CD4-positive, alpha-beta T cell (primary cell): Measurements from ENCODE around the gene ASRGL1. TPM values are rescaled to one million over a fixed set of nuclear protein-coding genes. Genes with fewer than 3 reads are reported as not detected.
A peak's percentile ranks its signal among the peaks of the same experiment; 100 is the strongest.
"Not testable (repeated sequence)": the region's sequence is repeated elsewhere in the genome, so short reads cannot be mapped to it uniquely, and the experiment has no call there.

Experiments
- ATAC-seq: fragments of 200-7000 bp; cut with Tn5 transposase; one replicate; pipeline ENCODE4 v1.10.0; 2022; ENCODE audit warnings: mild to moderate bottlenecking; ENCODE audit not compliant: poor library complexity
- CTCF ChIA-PET: fragments of 350-600 bp; sonication (Branson Sonifier 250); formaldehyde crosslinking; loops from one replicate; lab custom pipeline; 2021; ENCODE audit warnings: antibody characterized with exemption, inconsistent platforms; lab: Charles Lee
- POLR2A ChIA-PET: fragments of 350-600 bp; sonication (Branson Sonifier 250); formaldehyde crosslinking; loops from one replicate; lab custom pipeline; 2021; ENCODE audit warnings: antibody characterized with exemption, inconsistent platforms; lab: Charles Lee
- DNase-seq, 14 experiments: peaks; one replicate each; pipeline ENCODE4 v3.0.0-alpha.2; 2013 to 2020; ENCODE audit warnings: mixed read lengths in 2 of 14
- H3K27ac ChIP-seq, 2 donors: one replicate each; pipeline versions ENCODE4 v1.5.1 to v1.7.0; 2013; ENCODE audit warnings: low read length in 2 of 2, low read depth in 1 of 2, mild to moderate bottlenecking in 1 of 2
- H3K27me3 ChIP-seq, 2 experiments: 1 replicate in 1 of 2; 2 replicates in 1 of 2; pipeline versions ENCODE4 v1.6.1 to v1.7.0; 2013; ENCODE audit warnings: low read length in 2 of 2, control low read depth in 1 of 2, mild to moderate bottlenecking in 1 of 2, moderate library complexity in 1 of 2; ENCODE audit not compliant: insufficient read depth in 2 of 2, control insufficient read depth in 1 of 2
- H3K36me3 ChIP-seq: one replicate; pipeline ENCODE4 v1.6.1; 2013; ENCODE audit warnings: low read length, control low read depth; ENCODE audit not compliant: insufficient read depth
- H3K4me1 ChIP-seq: one replicate; pipeline ENCODE4 v1.6.1; 2013; ENCODE audit warnings: low read length, control low read depth; ENCODE audit not compliant: insufficient read depth
- H3K4me3 ChIP-seq: one replicate; pipeline ENCODE4 v1.5.1; 2013; ENCODE audit warnings: mild to moderate bottlenecking, low read length, moderate library complexity
- H3K9me3 ChIP-seq, 2 experiments: 1 replicate in 1 of 2; 2 replicates in 1 of 2; pipeline versions ENCODE4 v1.6.1 to v1.7.0; 2013; ENCODE audit warnings: low read length in 2 of 2, mild to moderate bottlenecking in 2 of 2, control low read depth in 1 of 2, moderate library complexity in 1 of 2; ENCODE audit not compliant: control insufficient read depth in 1 of 2, insufficient read depth in 1 of 2
- H3K27ac Mint-ChIP-seq: one replicate; pipeline ENCODE4 v1.8.0; 2020; ENCODE audit warnings: mixed read lengths
- H3K27me3 Mint-ChIP-seq: one replicate; pipeline ENCODE4 v1.8.0; 2021; ENCODE audit warnings: mixed read lengths
- H3K36me3 Mint-ChIP-seq: one replicate; pipeline ENCODE4 v1.8.0; 2021; ENCODE audit warnings: low read depth, mixed read lengths
- H3K4me1 Mint-ChIP-seq: one replicate; pipeline ENCODE4 v1.8.0; 2021; ENCODE audit warnings: low read depth, mixed read lengths
- H3K4me3 Mint-ChIP-seq: one replicate; pipeline ENCODE4 v1.8.0; 2020; ENCODE audit warnings: mild to moderate bottlenecking, mixed read lengths
- H3K9me3 Mint-ChIP-seq: one replicate; pipeline ENCODE4 v1.8.0; 2020; ENCODE audit warnings: mixed read lengths
- CTCF ChIP-seq: fragments of 200-600 bp; IDR thresholded peaks from one replicate; pipeline ENCODE4 v1.8.0; 2022; ENCODE audit warnings: antibody characterized with exemption, mild to moderate bottlenecking
- intact Hi-C, 2 experiments: fragments of 100-400 bp; cut with DNase I in 1 of 2; cut with micrococcal nuclease in 1 of 2; formaldehyde crosslinking; loops; one replicate each; pipeline versions ENCODE4 v1.15.1 to v1.9.0; 2023 to 2025; cut with DNase I, micrococcal nuclease
- total RNA-seq, 174 experiments: library from RNA in 2 of 174; stranded (reverse) in 2 of 174; gene quantifications; one replicate each; pipeline ENCODE4 v1.2.3 and lab custom pipeline; 2021 to 2026

The ASRGL1 gene
- total RNA-seq, 2 experiments from 2014 or later: 0.74 to 0.81 TPM

GRCh38 chr11:62338218-62338617 is 970 bp downstream of the ASRGL1 start:
- peaks cover 38% of the 10 kb centered on the region for H3K27me3 Mint-ChIP-seq
- intact Hi-C loops: no loop called here
- CTCF ChIA-PET: no interaction called here
- no peak for TF ChIP-seq CTCF
- H3K9me3 ChIP-seq: no peaks in the 10 kb centered on the region
- POLR2A ChIA-PET: interaction anchor here (1.6 kb wide), 1 partner anchor 22 kb away, joined by 3 read pairs; no protein-coding TSS in a partner anchor
- no peaks in the 10 kb centered on the region for H3K36me3 Mint-ChIP-seq
- peak overlapping the region; percentile 87 for H3K4me3 Mint-ChIP-seq
- no peak overlapping the region for H3K27ac Mint-ChIP-seq
- H3K4me3 ChIP-seq: peak overlapping the region; percentile 68
- peaks cover 15% of the 10 kb centered on the region for H3K4me1 Mint-ChIP-seq
- H3K9me3 Mint-ChIP-seq: no peaks in the 10 kb centered on the region
- H3K36me3 ChIP-seq: no peaks in the 10 kb centered on the region
- no peak overlapping the region for H3K27ac ChIP-seq
- H3K27me3 ChIP-seq: peaks cover 4 to 5% of the 10 kb centered on the region in 2 experiments
- no peak for DNase-seq
- peaks cover 12% of the 10 kb centered on the region for H3K4me1 ChIP-seq
- no peak for ATAC-seq

- Mint-ChIP-seq H3K36me3 (no peaks in the 10 kb centered on the region), H3K4me1 (peaks cover 15% of the 10 kb centered on the region), H3K27me3 (peaks cover 32% of the 10 kb centered on the region), H3K4me3 (peak overlapping the region; percentile 25), H3K9me3 (no peaks in the 10 kb centered on the region), H3K27ac (no peak overlapping the region)
- no peaks in the 10 kb centered on the region for H3K9me3 ChIP-seq
- H3K4me3 ChIP-seq: no peak overlapping the region
- ATAC-seq (peak; percentile 68), DNase-seq (peak; percentile 25 to 78 (median 41))
- POLR2A ChIA-PET: interaction anchor here (1.1 kb wide), 1 partner anchor 31 kb away, joined by 5 read pairs; no protein-coding TSS in a partner anchor
- intact Hi-C loops: loop anchor here (1.0 kb wide), 1 partner anchor 38 kb away; no protein-coding TSS in a partner anchor
- peaks cover 0 to 4% of the 10 kb centered on the region in 2 experiments for H3K27me3 ChIP-seq
- CTCF ChIA-PET: interaction anchor here (0.8 to 1.1 kb wide), 4 partner anchors 13 to 40 kb away, joined by 3 to 6 read pairs (median 4); no protein-coding TSS in a partner anchor
- peak; percentile 60 for TF ChIP-seq CTCF
- H3K27ac ChIP-seq: no peak overlapping the region
- H3K36me3 ChIP-seq: no peaks in the 10 kb centered on the region
- H3K4me1 ChIP-seq: peaks cover 12% of the 10 kb centered on the region
Observed at GRCh38 chr11:62340269-62340901, 3.1 kb downstream of the ASRGL1 start.

- Mint-ChIP-seq H3K4me1 (peaks cover 6% of the 10 kb centered on the region), H3K36me3 (no peaks in the 10 kb centered on the region), H3K9me3 (no peaks in the 10 kb centered on the region), H3K27ac (no peak overlapping the region), H3K27me3 (peaks cover 21% of the 10 kb centered on the region), H3K4me3 (no peak overlapping the region)
- intact Hi-C loops: no loop called here
- H3K9me3 ChIP-seq: no peaks in the 10 kb centered on the region
- no peak for DNase-seq
- peaks cover 0 to under 1% of the 10 kb centered on the region in 2 experiments for H3K27me3 ChIP-seq
- ChIA-PET POLR2A (no interaction called here), CTCF (no interaction called here)
- H3K36me3 ChIP-seq: no peaks in the 10 kb centered on the region
- no peak for ATAC-seq
- H3K4me3 ChIP-seq: no peak overlapping the region
- no peak for TF ChIP-seq CTCF
- no peak overlapping the region for H3K27ac ChIP-seq
- H3K4me1 ChIP-seq: peaks cover 12% of the 10 kb centered on the region
Observed at GRCh38 chr11:62341588-62341987, 4.3 kb downstream of the ASRGL1 start.

- POLR2A ChIA-PET, H3K27ac ChIP-seq: not testable (repeated sequence)
Observed at GRCh38 chr11:62343646-62344190, 6.5 kb downstream of the ASRGL1 start.

More at GRCh38 chr11:62343646-62344190, 6.5 kb downstream of the ASRGL1 start:
- H3K27me3 Mint-ChIP-seq: peaks cover 10% of the 10 kb centered on the region
- H3K36me3 Mint-ChIP-seq, H3K4me1 ChIP-seq, H3K9me3 Mint-ChIP-seq, H3K4me3 ChIP-seq, ATAC-seq, H3K4me3 Mint-ChIP-seq, intact Hi-C loops, H3K36me3 ChIP-seq, DNase-seq, H3K4me1 Mint-ChIP-seq, H3K27ac Mint-ChIP-seq, H3K27me3 ChIP-seq, H3K9me3 ChIP-seq: not testable (repeated sequence)
- CTCF ChIA-PET: interaction anchor here (0.6 to 0.7 kb wide), 3 partner anchors 40 to 1719 kb away, joined by 3 read pairs; no protein-coding TSS in a partner anchor
